PC-9 (cell line): ENCODE results near the gene GET3. TPM values are rescaled to one million over a fixed set of nuclear protein-coding genes. Genes with fewer than 3 reads are reported as not detected.

Source experiments
- BruUV-seq: library from RNA; stranded (reverse); fragments of 400-500 nt; replicated peaks from 2 replicates; lab custom pipeline; 2021; lab: Mats Ljungman, UMichigan
- CTCF ChIA-PET: fragments of 300-600 bp; sonication (Branson Sonifier 250); formaldehyde crosslinking; loops from one replicate; lab custom pipeline; 2022; ENCODE audit warnings: antibody characterized with exemption; lab: Charles Lee
- POLR2A ChIA-PET: fragments of 300-600 bp; sonication (Branson Sonifier 250); formaldehyde crosslinking; loops from one replicate; lab custom pipeline; 2022; ENCODE audit warnings: antibody characterized with exemption; ENCODE audit not compliant: unreplicated experiment; lab: Charles Lee
- DNase-seq, 2 experiments: peaks; one replicate each; pipeline versions ENCODE4 v3.0.0 to v3.0.0-alpha.2; 2015 to 2022; ENCODE audit warnings: mixed read lengths in 1 of 2
- H2AFZ ChIP-seq: fragments of 200-600 bp; sonication (generic); 2 replicates; pipeline ENCODE4 v1.8.1; 2017; ENCODE audit warnings: antibody characterized with exemption
- H3F3A ChIP-seq: fragments of 200-600 bp; sonication (generic); 2 replicates; pipeline ENCODE4 v1.8.1; 2017; ENCODE audit warnings: antibody characterized with exemption, mild to moderate bottlenecking, low read depth; ENCODE audit not compliant: insufficient read depth
- H3K27ac ChIP-seq: fragments of 200-600 bp; sonication (generic); 2 replicates; pipeline ENCODE4 v1.6.1; 2016; ENCODE audit warnings: mixed run types
- H3K27me3 ChIP-seq: fragments of 200-600 bp; sonication (generic); 2 replicates; pipeline ENCODE4 v1.6.1; 2016; ENCODE audit warnings: low read depth, mixed run types; ENCODE audit not compliant: insufficient read depth
- H3K36me3 ChIP-seq: fragments of 200-600 bp; sonication (generic); 2 replicates; pipeline ENCODE4 v1.6.1; 2016; ENCODE audit warnings: low read depth, mixed run types
- H3K4me1 ChIP-seq: fragments of 200-600 bp; sonication (generic); replicated peaks from 2 replicates; pipeline ENCODE4 v1.6.1; 2016; ENCODE audit warnings: mixed run types; ENCODE audit not compliant: insufficient read depth
- H3K4me2 ChIP-seq: fragments of 200-600 bp; sonication (generic); 2 replicates; pipeline ENCODE4 v1.6.1; 2017; ENCODE audit warnings: mixed run types
- H3K4me3 ChIP-seq: fragments of 200-600 bp; sonication (generic); 2 replicates; pipeline ENCODE4 v1.6.1; 2016; ENCODE audit warnings: mixed run types
- H3K79me2 ChIP-seq: fragments of 200-600 bp; sonication (generic); 2 replicates; pipeline ENCODE4 v1.6.1; 2017; ENCODE audit warnings: low read depth, mixed run types
- H3K9me2 ChIP-seq: fragments of 200-600 bp; sonication (generic); 2 replicates; pipeline ENCODE4 v1.8.1; 2017; ENCODE audit warnings: mild to moderate bottlenecking; ENCODE audit not compliant: insufficient read depth
- H3K9me3 ChIP-seq: fragments of 200-600 bp; sonication (generic); 2 replicates; pipeline ENCODE4 v1.8.1; 2016; ENCODE audit warnings: low read depth; ENCODE audit not compliant: insufficient read depth
- H4K20me1 ChIP-seq: fragments of 200-600 bp; sonication (generic); 2 replicates; pipeline ENCODE4 v1.8.1; 2017; ENCODE audit not compliant: insufficient read depth
- EZH2 ChIP-seq: fragments of 200-600 bp; sonication (generic); IDR thresholded peaks from 2 replicates; pipeline ENCODE4 v1.8.0; 2017; ENCODE audit warnings: antibody characterized with exemption, low read depth
- intact Hi-C: fragments of 100-400 bp; cut with micrococcal nuclease; formaldehyde crosslinking; loops from one replicate; pipeline ENCODE4 v1.10.0; 2022; ENCODE audit not compliant: unreplicated experiment
- total RNA-seq: library from RNA; stranded (reverse); gene quantifications from 2 replicates; pipeline ENCODE4 v1.2.3, GENCODE V29; 2021
- TF ChIP-seq, protein P1 (sequence below): fragments of 200-600 bp; sonication (generic); conservative IDR thresholded peaks from 2 replicates; pipeline ENCODE4 v1.6.1; 2017; ENCODE audit warnings: mixed run types, antibody characterized with exemption, mild to moderate bottlenecking, moderate library complexity

Gene GET3
- total RNA-seq, 1 experiment from 2014 or later = 81.9 TPM

DNA sequence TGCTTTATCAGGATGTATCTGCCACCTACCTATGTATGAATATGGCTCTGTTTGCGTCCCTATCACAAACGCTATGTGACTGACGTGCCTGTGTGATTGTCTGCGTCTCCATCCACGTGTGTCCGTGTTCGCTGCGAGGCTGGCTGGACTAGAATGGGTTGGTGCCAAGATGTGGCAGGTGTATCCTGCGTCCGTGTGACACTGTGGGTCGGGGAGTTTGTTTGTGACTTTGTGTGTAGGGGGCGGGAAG lies 44.8 kb downstream of the GET3 start:
- H4K20me1 ChIP-seq = no peaks in the 10 kb centered on the region
- H3K4me2 ChIP-seq = peak overlapping the region; percentile 91
- no peaks in the 10 kb centered on the region for H3K36me3 ChIP-seq
- no peak for TF ChIP-seq EZH2
- TF ChIP-seq, protein P1, sequence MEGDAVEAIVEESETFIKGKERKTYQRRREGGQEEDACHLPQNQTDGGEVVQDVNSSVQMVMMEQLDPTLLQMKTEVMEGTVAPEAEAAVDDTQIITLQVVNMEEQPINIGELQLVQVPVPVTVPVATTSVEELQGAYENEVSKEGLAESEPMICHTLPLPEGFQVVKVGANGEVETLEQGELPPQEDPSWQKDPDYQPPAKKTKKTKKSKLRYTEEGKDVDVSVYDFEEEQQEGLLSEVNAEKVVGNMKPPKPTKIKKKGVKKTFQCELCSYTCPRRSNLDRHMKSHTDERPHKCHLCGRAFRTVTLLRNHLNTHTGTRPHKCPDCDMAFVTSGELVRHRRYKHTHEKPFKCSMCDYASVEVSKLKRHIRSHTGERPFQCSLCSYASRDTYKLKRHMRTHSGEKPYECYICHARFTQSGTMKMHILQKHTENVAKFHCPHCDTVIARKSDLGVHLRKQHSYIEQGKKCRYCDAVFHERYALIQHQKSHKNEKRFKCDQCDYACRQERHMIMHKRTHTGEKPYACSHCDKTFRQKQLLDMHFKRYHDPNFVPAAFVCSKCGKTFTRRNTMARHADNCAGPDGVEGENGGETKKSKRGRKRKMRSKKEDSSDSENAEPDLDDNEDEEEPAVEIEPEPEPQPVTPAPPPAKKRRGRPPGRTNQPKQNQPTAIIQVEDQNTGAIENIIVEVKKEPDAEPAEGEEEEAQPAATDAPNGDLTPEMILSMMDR = no peak
- DNase-seq = no peak
- ChIA-PET POLR2A (interaction anchor here (0.9 to 1.5 kb wide), 2 partner anchors 10 to 16 kb away, joined by 3 to 19 read pairs; partner anchors contain the start of gene JUNB), CTCF (interaction anchor here (0.9 kb wide), 1 partner anchor 11 kb away, joined by 7 read pairs; no protein-coding TSS in a partner anchor)
- H3K9me3 ChIP-seq = no peaks in the 10 kb centered on the region
- peaks cover 77% of the 10 kb centered on the region for H3F3A ChIP-seq
- H3K79me2 ChIP-seq = peaks cover 35% of the 10 kb centered on the region
- H2AFZ ChIP-seq = peak overlapping the region; percentile 37
- peak overlapping the region; percentile 65 for H3K4me3 ChIP-seq
- BruUV-seq = no TSS peak
- H3K27ac ChIP-seq = peak overlapping the region; percentile 86
- H3K27me3 ChIP-seq = no peaks in the 10 kb centered on the region
- H3K9me2 ChIP-seq = no peaks in the 10 kb centered on the region
- H3K4me1 ChIP-seq = peaks cover 75% of the 10 kb centered on the region
- intact Hi-C loops = loop anchor here (10.0 kb wide), 1 partner anchor 1063 kb away; no protein-coding TSS in a partner anchor

DNA sequence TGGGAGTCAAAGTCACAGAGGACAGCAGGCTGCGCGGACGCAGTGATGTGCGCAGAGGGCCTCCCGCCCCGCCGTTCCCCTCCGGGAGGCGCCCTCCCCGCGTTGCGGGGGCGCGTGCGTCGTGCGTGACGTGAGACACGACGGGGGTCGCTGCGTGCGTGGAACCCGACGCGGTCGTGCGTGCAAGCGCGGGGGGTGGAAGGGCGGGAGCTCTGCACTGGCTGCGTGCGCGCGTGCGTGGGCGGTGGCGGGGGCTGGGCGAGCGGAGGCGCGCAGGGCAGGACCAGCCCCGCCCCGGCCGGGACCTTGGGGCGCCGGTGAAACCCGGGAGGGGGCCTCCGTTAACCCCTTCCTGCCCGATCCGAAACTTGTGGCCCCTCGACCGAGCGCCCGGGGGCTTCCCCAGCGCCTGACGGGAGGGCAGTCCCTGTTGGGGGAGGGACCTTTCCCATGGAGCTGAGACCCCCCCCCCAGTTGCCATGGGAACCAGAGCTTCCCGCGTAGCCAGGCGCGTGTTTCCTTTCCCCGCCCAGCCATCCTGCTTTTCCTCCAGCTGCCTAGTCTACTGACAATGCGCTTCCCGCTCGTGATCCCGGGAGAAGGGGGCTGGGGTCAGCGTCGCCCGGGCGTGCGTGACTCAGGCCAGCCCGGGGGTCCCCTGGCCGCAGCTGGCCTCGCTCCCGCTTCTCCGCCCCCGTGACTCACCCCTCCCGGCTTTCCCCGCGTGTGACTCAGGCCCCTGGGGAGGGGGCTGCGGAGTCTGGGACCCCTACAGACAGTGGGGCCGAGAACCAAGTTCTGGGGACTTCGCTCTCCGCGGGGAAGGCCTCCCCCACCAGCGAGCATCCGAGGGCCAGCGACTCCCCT lies 45.4 kb downstream of the GET3 start:
- DNase-seq = peak in 1 of 2 experiments; percentile 76
- BruUV-seq = no TSS peak
- POLR2A ChIA-PET = interaction anchor here (0.9 to 1.5 kb wide), 2 partner anchors 9 to 16 kb away, joined by 3 to 19 read pairs; partner anchors contain the start of gene JUNB
- Histone ChIP-seq H3K4me3 (peak overlapping the region; percentile 65), H3K9me2 (no peaks in the 10 kb centered on the region), H3K4me1 (peaks cover 76% of the 10 kb centered on the region), H3K27ac (peak overlapping the region; percentile 86), H3F3A (peaks cover 78% of the 10 kb centered on the region), H3K79me2 (peaks cover 41% of the 10 kb centered on the region), H3K4me2 (peak overlapping the region; percentile 91), H3K27me3 (no peaks in the 10 kb centered on the region), H2AFZ (peak overlapping the region; percentile 37), H4K20me1 (no peaks in the 10 kb centered on the region), H3K9me3 (no peaks in the 10 kb centered on the region), H3K36me3 (no peaks in the 10 kb centered on the region)
- CTCF ChIA-PET = interaction anchor here (0.5 to 0.9 kb wide), 3 partner anchors 9 to 39 kb away, joined by 3 to 9 read pairs (median 7); partner anchors contain the start of gene JUNB
- intact Hi-C loops = loop anchor here (10.0 kb wide), 1 partner anchor 1062 kb away; no protein-coding TSS in a partner anchor
- TF ChIP-seq, protein P1 = no peak; the same call in 1 of the 2 replicates
- no peak for TF ChIP-seq EZH2

- BruUV-seq = TSS peak; percentile 8
- H3K27ac ChIP-seq = peak overlapping the region; percentile 86
- peak in 1 of 2 experiments; percentile 33 for DNase-seq
- peak overlapping the region; percentile 91 for H3K4me2 ChIP-seq
- no peak overlapping the region for H2AFZ ChIP-seq
- H3K36me3 ChIP-seq = no peaks in the 10 kb centered on the region
- H3F3A ChIP-seq = peaks cover 79% of the 10 kb centered on the region
- H3K9me2 ChIP-seq = no peaks in the 10 kb centered on the region
- intact Hi-C loops = loop anchor here (10.0 kb wide), 1 partner anchor 1061 kb away; no protein-coding TSS in a partner anchor
- H3K27me3 ChIP-seq = no peaks in the 10 kb centered on the region
- H3K4me1 ChIP-seq = peaks cover 83% of the 10 kb centered on the region
- H3K4me3 ChIP-seq = peak overlapping the region; percentile 65
- H4K20me1 ChIP-seq = no peaks in the 10 kb centered on the region
- no peaks in the 10 kb centered on the region for H3K9me3 ChIP-seq
- H3K79me2 ChIP-seq = peaks cover 48% of the 10 kb centered on the region
- ChIA-PET POLR2A (interaction anchor here (1.5 kb wide), 1 partner anchor 8 kb away, joined by 19 read pairs; the partner anchor contains the start of gene JUNB), CTCF (interaction anchor here (0.8 kb wide), 1 partner anchor 8 kb away, joined by 3 read pairs; the partner anchor contains the start of gene JUNB)
- no peak for TF ChIP-seq EZH2
- TF ChIP-seq, protein P1 = no peak
Measured at GRCh38 chr19:12783291-12783848, 46.1 kb downstream of the GET3 start.
